ENCODE data around the gene KRTAP25-1. TPM values are rescaled to one million over a fixed set of nuclear protein-coding genes. Genes with fewer than 3 reads are reported as not detected.

The KRTAP25-1 gene
- total RNA-seq, 4 donors from 2014 or later: not detected

DNA sequence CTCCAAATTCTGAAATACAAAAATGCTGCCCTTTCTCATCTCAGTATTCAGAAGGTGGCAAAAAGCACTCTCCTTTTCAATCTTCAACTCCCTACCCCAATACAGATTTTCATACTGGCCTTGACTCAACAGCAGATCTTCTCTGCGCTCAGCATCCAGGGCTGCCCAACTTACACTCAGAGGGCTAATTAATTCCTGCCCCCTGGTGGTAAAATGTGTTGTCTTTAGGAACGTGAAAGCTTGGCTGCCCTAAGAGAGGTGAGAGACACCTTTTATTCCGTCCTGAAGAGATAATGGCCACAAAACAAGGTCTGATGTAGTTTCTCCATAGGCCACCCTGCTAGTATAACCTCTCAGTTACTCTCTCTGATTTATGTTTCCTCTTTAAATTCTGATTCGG, 31.5 kb downstream of the KRTAP25-1 start:
- intact Hi-C loops (cut with DNase I; ENCODE audit: low total_unique reads) (no loop called here), in situ Hi-C loops (cut with MboI; ENCODE audit: low sequenced_read_pairs in 4 of 4) (no loop called here)

DNA sequence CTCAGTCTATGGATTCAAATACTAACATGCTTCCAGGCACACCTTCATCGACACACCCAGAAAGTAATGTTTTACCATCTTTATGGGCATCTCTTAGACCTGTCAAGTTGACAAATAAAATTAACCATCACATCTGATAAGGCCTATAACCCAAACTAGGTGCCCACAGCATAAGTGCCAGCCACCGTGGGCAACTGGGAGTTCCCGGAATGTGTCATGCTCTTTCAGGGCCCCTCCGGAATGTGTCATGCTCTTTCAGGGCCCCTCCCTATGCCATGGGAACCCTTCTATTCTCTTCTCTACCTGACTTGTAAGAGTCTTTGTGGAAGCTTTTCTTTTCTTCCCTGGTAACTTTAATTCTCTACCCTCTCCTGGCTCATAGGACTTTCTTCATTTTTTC, 33.2 kb downstream of the KRTAP25-1 start:
- in situ Hi-C loops (cut with MboI; ENCODE audit: low sequenced_read_pairs in 4 of 4): no loop called here
- no peak overlapping the region for H3K4me3 ChIP-seq
- intact Hi-C loops (cut with DNase I; ENCODE audit: low total_unique reads): no loop called here
- TF ChIP-seq POLR2A (IDR thresholded peaks at IDR 0.05): no peak
- TF ChIP-seq, protein P1, sequence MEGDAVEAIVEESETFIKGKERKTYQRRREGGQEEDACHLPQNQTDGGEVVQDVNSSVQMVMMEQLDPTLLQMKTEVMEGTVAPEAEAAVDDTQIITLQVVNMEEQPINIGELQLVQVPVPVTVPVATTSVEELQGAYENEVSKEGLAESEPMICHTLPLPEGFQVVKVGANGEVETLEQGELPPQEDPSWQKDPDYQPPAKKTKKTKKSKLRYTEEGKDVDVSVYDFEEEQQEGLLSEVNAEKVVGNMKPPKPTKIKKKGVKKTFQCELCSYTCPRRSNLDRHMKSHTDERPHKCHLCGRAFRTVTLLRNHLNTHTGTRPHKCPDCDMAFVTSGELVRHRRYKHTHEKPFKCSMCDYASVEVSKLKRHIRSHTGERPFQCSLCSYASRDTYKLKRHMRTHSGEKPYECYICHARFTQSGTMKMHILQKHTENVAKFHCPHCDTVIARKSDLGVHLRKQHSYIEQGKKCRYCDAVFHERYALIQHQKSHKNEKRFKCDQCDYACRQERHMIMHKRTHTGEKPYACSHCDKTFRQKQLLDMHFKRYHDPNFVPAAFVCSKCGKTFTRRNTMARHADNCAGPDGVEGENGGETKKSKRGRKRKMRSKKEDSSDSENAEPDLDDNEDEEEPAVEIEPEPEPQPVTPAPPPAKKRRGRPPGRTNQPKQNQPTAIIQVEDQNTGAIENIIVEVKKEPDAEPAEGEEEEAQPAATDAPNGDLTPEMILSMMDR (IDR thresholded peaks at IDR 0.05 in 4 of 5, conservative IDR thresholded peaks at IDR 0.05 in 1 of 5): no peak
- H3K27ac ChIP-seq: no peak overlapping the region
- H3K4me1 ChIP-seq: no peaks in the 10 kb centered on the region
- H3K9me3 ChIP-seq: no peaks in the 10 kb centered on the region
- DNase-seq (no peak), ATAC-seq (no peak)
- no peaks in the 10 kb centered on the region for H3K36me3 ChIP-seq
- no peaks in the 10 kb centered on the region for H3K27me3 ChIP-seq

More for the DNA sequence above, 31.5 kb downstream of the KRTAP25-1 start:
- no peak for ATAC-seq
- Histone ChIP-seq H3K27ac (no peak overlapping the region), H3K27me3 (no peaks in the 10 kb centered on the region), H3K4me3 (no peak overlapping the region), H3K36me3 (no peaks in the 10 kb centered on the region), H3K9me3 (no peaks in the 10 kb centered on the region), H3K4me1 (no peaks in the 10 kb centered on the region)
- no peak for DNase-seq
- TF ChIP-seq, protein P1 (IDR thresholded peaks at IDR 0.05 in 4 of 5, conservative IDR thresholded peaks at IDR 0.05 in 1 of 5): no peak
- no peak for TF ChIP-seq POLR2A (IDR thresholded peaks at IDR 0.05)

DNA sequence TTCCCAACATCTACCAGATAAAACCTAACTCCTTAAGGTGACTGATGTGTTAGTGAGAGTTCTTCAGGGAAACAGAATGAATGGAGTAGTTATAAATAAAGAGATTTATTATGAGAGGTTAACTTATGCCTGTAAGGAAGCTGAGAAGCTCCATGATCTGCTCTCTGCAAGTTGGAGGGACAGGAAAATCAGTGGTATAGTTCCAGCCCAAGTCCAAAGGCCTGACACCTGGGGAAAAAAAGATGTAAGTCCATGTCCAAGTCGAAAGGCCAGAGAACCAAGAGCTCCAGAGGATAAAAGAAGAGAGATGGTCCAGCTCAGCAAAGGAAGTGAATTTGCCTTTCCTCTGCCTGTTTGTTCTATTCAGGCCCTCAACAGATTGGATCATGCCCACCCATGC, 33.6 kb downstream of the KRTAP25-1 start:
- ATAC-seq: no peak
- H3K36me3 ChIP-seq: no peaks in the 10 kb centered on the region
- in situ Hi-C loops (cut with MboI; ENCODE audit: low sequenced_read_pairs in 4 of 4) (no loop called here), intact Hi-C loops (cut with DNase I; ENCODE audit: low total_unique reads) (no loop called here)
- no peak overlapping the region for H3K4me3 ChIP-seq
- no peak overlapping the region for H3K27ac ChIP-seq
- H3K4me1 ChIP-seq: no peaks in the 10 kb centered on the region
- TF ChIP-seq, protein P1 (IDR thresholded peaks at IDR 0.05 in 4 of 5, conservative IDR thresholded peaks at IDR 0.05 in 1 of 5): no peak
- TF ChIP-seq POLR2A (IDR thresholded peaks at IDR 0.05): no peak
- no peaks in the 10 kb centered on the region for H3K9me3 ChIP-seq
- DNase-seq: no peak
- H3K27me3 ChIP-seq: no peaks in the 10 kb centered on the region

DNA sequence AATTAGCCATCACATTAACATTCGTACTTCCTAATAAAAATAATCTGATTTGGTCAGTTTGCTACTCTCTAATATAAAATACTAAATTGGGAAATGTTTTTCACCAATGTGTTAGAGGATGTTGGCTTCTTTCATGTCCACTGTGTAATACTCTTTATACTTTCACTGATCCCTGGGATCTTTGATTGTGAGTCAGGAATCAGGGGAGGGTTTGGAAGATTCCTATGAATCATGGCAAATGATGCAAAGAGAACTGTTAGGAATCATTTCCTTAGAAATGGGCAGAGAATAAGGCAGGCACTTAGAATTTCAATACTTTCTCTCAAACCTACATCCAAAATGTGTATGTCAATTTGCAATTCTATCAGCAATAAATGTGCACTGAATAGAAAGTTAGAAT, 37.5 kb downstream of the KRTAP25-1 start:
- Histone ChIP-seq H3K27ac (no peak overlapping the region), H3K36me3 (no peaks in the 10 kb centered on the region), H3K4me1 (no peaks in the 10 kb centered on the region), H3K9me3 (no peaks in the 10 kb centered on the region), H3K27me3 (no peaks in the 10 kb centered on the region), H3K4me3 (no peak overlapping the region)
- ATAC-seq (no peak), DNase-seq (no peak)
- in situ Hi-C loops (cut with MboI; ENCODE audit: low sequenced_read_pairs in 4 of 4): no loop called here
- no peak for TF ChIP-seq POLR2A (IDR thresholded peaks at IDR 0.05)
- TF ChIP-seq, protein P1 (IDR thresholded peaks at IDR 0.05 in 4 of 5, conservative IDR thresholded peaks at IDR 0.05 in 1 of 5): no peak
- intact Hi-C loops (cut with DNase I; ENCODE audit: low total_unique reads): no loop called here

DNA sequence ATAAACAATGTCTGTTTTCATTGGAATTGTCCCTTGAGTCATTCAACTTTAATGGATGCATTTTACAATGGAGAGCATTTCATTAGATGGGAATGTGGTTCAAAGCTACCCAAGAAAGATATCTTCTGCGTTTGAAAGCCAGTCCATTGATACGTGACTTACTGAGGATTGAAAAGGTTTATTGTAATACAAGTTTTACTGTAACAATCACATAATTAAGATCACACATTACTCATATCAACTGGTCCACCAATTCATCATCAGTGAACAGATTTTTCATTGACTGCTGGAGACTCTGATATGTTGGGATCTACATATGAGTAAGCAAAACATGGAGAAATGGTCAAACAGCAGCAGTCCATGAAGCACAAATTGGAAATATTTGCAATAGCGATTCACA, 39.4 kb downstream of the KRTAP25-1 start:
- no peak for DNase-seq
- ATAC-seq: no peak
- H3K4me1 ChIP-seq: no peaks in the 10 kb centered on the region
- no peak overlapping the region for H3K4me3 ChIP-seq
- no peaks in the 10 kb centered on the region for H3K36me3 ChIP-seq
- in situ Hi-C loops (cut with MboI; ENCODE audit: low sequenced_read_pairs in 4 of 4) (no loop called here), intact Hi-C loops (cut with DNase I; ENCODE audit: low total_unique reads) (no loop called here)
- no peaks in the 10 kb centered on the region for H3K9me3 ChIP-seq
- TF ChIP-seq, protein P1 (IDR thresholded peaks at IDR 0.05 in 4 of 5, conservative IDR thresholded peaks at IDR 0.05 in 1 of 5): no peak
- no peak for TF ChIP-seq POLR2A (IDR thresholded peaks at IDR 0.05)
- no peak overlapping the region for H3K27ac ChIP-seq
- H3K27me3 ChIP-seq: no peaks in the 10 kb centered on the region
